Mucosa of stomach (tissue), 1 donor: ENCODE measurements around the gene C22orf42.
"Not testable (repeated sequence)": the region's sequence is repeated elsewhere in the genome, so short reads cannot be mapped to it uniquely, and the experiment has no call there.

Experiments used
- H3K27me3 ChIP-seq: one replicate; pipeline ENCODE4 v1.7.0; 2013; ENCODE audit warnings: mild to moderate bottlenecking, low read length; ENCODE audit not compliant: control insufficient read depth, insufficient read depth
- H3K36me3 ChIP-seq: one replicate; pipeline ENCODE4 v1.7.0; 2013; ENCODE audit warnings: low read length; ENCODE audit not compliant: control insufficient read depth, insufficient read depth
- H3K4me1 ChIP-seq: one replicate; pipeline ENCODE4 v1.7.0; 2013; ENCODE audit warnings: mild to moderate bottlenecking, low read length; ENCODE audit not compliant: control insufficient read depth, insufficient read depth
- H3K4me3 ChIP-seq: one replicate; pipeline ENCODE4 v1.7.0; 2013; ENCODE audit warnings: low read length
- H3K9ac ChIP-seq: one replicate; pipeline ENCODE4 v1.7.0; 2013; ENCODE audit warnings: mild to moderate bottlenecking, low read length, moderate library complexity
- H3K9me3 ChIP-seq: one replicate; pipeline ENCODE4 v1.7.0; 2013; ENCODE audit warnings: mild to moderate bottlenecking, low read length, moderate library complexity; ENCODE audit not compliant: control insufficient read depth
- donor health status: Pancreatic carcinoma.

Gene C22orf42

GRCh38 chr22:32175683-32176644 is 16.9 kb upstream of the C22orf42 start:
- no peak overlapping the region for H3K9ac ChIP-seq
- H3K27me3 ChIP-seq, result peaks cover 15% of the 10 kb centered on the region

GRCh38 chr22:32175115-32175514 is 16.0 kb upstream of the C22orf42 start:
- H3K9me3 ChIP-seq, result no peaks in the 10 kb centered on the region
- H3K36me3 ChIP-seq, result no peaks in the 10 kb centered on the region
- H3K9ac ChIP-seq, result no peak overlapping the region
- H3K4me3 ChIP-seq, result no peak overlapping the region
- peaks cover 15% of the 10 kb centered on the region for H3K27me3 ChIP-seq
- H3K4me1 ChIP-seq, result no peaks in the 10 kb centered on the region

More at GRCh38 chr22:32175683-32176644, 16.9 kb upstream of the C22orf42 start:
- Histone ChIP-seq H3K4me3 (no peak overlapping the region), H3K36me3 (no peaks in the 10 kb centered on the region), H3K4me1 (no peaks in the 10 kb centered on the region), H3K9me3 (no peaks in the 10 kb centered on the region)

- Histone ChIP-seq H3K27me3 (peaks cover 3% of the 10 kb centered on the region), H3K9ac (no peak overlapping the region), H3K4me1 (no peaks in the 10 kb centered on the region), H3K36me3 (no peaks in the 10 kb centered on the region), H3K9me3 (no peaks in the 10 kb centered on the region), H3K4me3 (no peak overlapping the region)
Observed at GRCh38 chr22:32165681-32166080, 6.6 kb upstream of the C22orf42 start.

GRCh38 chr22:32164075-32164860 is 5.2 kb upstream of the C22orf42 start:
- no peak overlapping the region for H3K9ac ChIP-seq
- H3K9me3 ChIP-seq, result no peaks in the 10 kb centered on the region
- H3K4me3 ChIP-seq, result no peak overlapping the region
- peaks cover 3% of the 10 kb centered on the region for H3K27me3 ChIP-seq
- H3K4me1 ChIP-seq, result no peaks in the 10 kb centered on the region
- no peaks in the 10 kb centered on the region for H3K36me3 ChIP-seq

GRCh38 chr22:32160411-32160810 is 1.3 kb upstream of the C22orf42 start:
- H3K4me1 ChIP-seq, H3K4me3 ChIP-seq, H3K9me3 ChIP-seq, H3K9ac ChIP-seq, H3K36me3 ChIP-seq, H3K27me3 ChIP-seq: not testable (repeated sequence)

GRCh38 chr22:32157632-32158031 is 1.5 kb downstream of the C22orf42 start:
- not testable (repeated sequence) for H3K4me3 ChIP-seq, H3K4me1 ChIP-seq, H3K36me3 ChIP-seq, H3K27me3 ChIP-seq, H3K9me3 ChIP-seq, H3K9ac ChIP-seq

GRCh38 chr22:32154727-32155126 is 4.4 kb downstream of the C22orf42 start:
- not testable (repeated sequence) for H3K4me1 ChIP-seq, H3K9ac ChIP-seq, H3K36me3 ChIP-seq

GRCh38 chr22:32151641-32152040 is 7.5 kb downstream of the C22orf42 start:
- not testable (repeated sequence) for H3K4me3 ChIP-seq, H3K4me1 ChIP-seq, H3K9ac ChIP-seq, H3K36me3 ChIP-seq, H3K27me3 ChIP-seq, H3K9me3 ChIP-seq

More at GRCh38 chr22:32154727-32155126, 4.4 kb downstream of the C22orf42 start:
- H3K9me3 ChIP-seq, H3K27me3 ChIP-seq, H3K4me3 ChIP-seq: not testable (repeated sequence)

- not testable (repeated sequence) for H3K9ac ChIP-seq, H3K27me3 ChIP-seq, H3K36me3 ChIP-seq, H3K4me1 ChIP-seq, H3K4me3 ChIP-seq, H3K9me3 ChIP-seq
Observed at GRCh38 chr22:32150647-32151046, 8.5 kb downstream of the C22orf42 start.

- H3K4me3 ChIP-seq, H3K36me3 ChIP-seq, H3K4me1 ChIP-seq, H3K9ac ChIP-seq, H3K9me3 ChIP-seq, H3K27me3 ChIP-seq: not testable (repeated sequence)
Observed at GRCh38 chr22:32148372-32148771, 10.7 kb downstream of the C22orf42 start.

GRCh38 chr22:32147128-32147527 is 12.0 kb downstream of the C22orf42 start:
- H3K36me3 ChIP-seq, H3K9me3 ChIP-seq, H3K4me3 ChIP-seq, H3K9ac ChIP-seq, H3K4me1 ChIP-seq, H3K27me3 ChIP-seq: not testable (repeated sequence)

GRCh38 chr22:32144496-32145274 is 14.4 kb downstream of the C22orf42 start:
- Histone ChIP-seq H3K9ac (no peak overlapping the region), H3K27me3 (no peaks in the 10 kb centered on the region), H3K9me3 (no peaks in the 10 kb centered on the region), H3K4me1 (no peaks in the 10 kb centered on the region), H3K36me3 (no peaks in the 10 kb centered on the region), H3K4me3 (no peak overlapping the region)
